ENCODE data around the gene DNAJB11. TPM values are rescaled to one million over a fixed set of nuclear protein-coding genes. Genes with fewer than 3 reads are reported as not detected.

DNAJB11 gene
- total RNA-seq, 2 donors from 2014 or later: 38.9 to 76.5 TPM

DNA sequence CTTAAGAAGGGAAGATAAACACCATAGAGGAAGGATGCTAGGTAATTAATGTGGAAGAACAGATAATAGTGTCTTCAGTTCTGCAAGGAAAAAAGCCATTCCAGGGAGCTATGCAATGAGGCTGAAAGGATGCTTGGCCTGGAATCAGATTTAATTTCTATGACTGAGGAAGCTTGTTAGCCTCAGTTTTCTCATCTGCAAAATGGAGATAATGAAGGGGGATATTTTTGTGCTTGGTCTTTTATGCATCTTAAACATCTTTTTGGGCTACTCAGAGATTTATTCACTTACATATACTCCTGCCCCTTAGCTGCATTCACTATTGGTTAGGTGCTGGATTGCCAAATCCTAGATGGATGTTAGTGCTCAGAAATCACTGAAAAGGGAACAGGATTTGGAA is 16.7 kb downstream of the DNAJB11 start:
- no peak overlapping the region for H3K27ac ChIP-seq
- no peak overlapping the region for H3K4me3 ChIP-seq
- peaks cover 14% of the 10 kb centered on the region for H3K4me1 ChIP-seq
- intact Hi-C loops (cut with DNase I): no loop called here
- TF ChIP-seq, protein P1, sequence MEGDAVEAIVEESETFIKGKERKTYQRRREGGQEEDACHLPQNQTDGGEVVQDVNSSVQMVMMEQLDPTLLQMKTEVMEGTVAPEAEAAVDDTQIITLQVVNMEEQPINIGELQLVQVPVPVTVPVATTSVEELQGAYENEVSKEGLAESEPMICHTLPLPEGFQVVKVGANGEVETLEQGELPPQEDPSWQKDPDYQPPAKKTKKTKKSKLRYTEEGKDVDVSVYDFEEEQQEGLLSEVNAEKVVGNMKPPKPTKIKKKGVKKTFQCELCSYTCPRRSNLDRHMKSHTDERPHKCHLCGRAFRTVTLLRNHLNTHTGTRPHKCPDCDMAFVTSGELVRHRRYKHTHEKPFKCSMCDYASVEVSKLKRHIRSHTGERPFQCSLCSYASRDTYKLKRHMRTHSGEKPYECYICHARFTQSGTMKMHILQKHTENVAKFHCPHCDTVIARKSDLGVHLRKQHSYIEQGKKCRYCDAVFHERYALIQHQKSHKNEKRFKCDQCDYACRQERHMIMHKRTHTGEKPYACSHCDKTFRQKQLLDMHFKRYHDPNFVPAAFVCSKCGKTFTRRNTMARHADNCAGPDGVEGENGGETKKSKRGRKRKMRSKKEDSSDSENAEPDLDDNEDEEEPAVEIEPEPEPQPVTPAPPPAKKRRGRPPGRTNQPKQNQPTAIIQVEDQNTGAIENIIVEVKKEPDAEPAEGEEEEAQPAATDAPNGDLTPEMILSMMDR (IDR thresholded peaks at IDR 0.05): no peak
- no peak for TF ChIP-seq POLR2A (IDR thresholded peaks at IDR 0.05)
- H3K27me3 ChIP-seq: no peaks in the 10 kb centered on the region
- ATAC-seq (no peak), DNase-seq (no peak)
- peaks cover 4 to 13% of the 10 kb centered on the region in 2 donors for H3K36me3 ChIP-seq (replicated peaks in 1 of 2; ENCODE audit: insufficient read depth in 1 of 2, low read depth in 2 of 2)
- no peaks in the 10 kb centered on the region for H3K9me3 ChIP-seq

DNA sequence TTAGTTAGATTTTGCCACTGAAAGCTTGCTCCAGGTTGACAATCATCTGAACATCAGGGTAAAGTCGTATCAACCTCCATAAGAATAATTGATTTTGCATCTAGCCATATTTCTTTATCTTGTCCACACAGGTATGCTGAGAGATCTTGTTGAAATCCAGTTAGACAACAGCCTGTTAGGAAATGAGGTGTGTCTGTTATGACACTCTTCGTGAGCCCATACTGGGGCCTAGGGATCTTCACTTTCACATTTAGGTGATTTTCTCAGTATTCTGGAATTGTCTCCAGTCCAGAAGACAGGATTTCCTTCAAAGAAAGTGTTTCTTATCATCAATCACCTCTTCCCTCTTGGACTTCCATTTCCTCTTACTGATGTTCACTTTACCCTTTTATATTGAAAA is 18.1 kb downstream of the DNAJB11 start:
- peaks cover 4 to 13% of the 10 kb centered on the region in 2 donors for H3K36me3 ChIP-seq (replicated peaks in 1 of 2; ENCODE audit: insufficient read depth in 1 of 2, low read depth in 2 of 2)
- peaks cover 19% of the 10 kb centered on the region for H3K4me1 ChIP-seq
- H3K4me3 ChIP-seq: no peak overlapping the region
- no peak overlapping the region for H3K27ac ChIP-seq
- TF ChIP-seq POLR2A (IDR thresholded peaks at IDR 0.05): no peak
- TF ChIP-seq, protein P1 (IDR thresholded peaks at IDR 0.05): no peak
- H3K9me3 ChIP-seq: no peaks in the 10 kb centered on the region
- ATAC-seq (no peak), DNase-seq (no peak)
- WGBS, 2 donors: 56 to 58% methylated on average over 2 of the region's 2 CpGs
- intact Hi-C loops (cut with DNase I): no loop called here
- no peaks in the 10 kb centered on the region for H3K27me3 ChIP-seq

DNA sequence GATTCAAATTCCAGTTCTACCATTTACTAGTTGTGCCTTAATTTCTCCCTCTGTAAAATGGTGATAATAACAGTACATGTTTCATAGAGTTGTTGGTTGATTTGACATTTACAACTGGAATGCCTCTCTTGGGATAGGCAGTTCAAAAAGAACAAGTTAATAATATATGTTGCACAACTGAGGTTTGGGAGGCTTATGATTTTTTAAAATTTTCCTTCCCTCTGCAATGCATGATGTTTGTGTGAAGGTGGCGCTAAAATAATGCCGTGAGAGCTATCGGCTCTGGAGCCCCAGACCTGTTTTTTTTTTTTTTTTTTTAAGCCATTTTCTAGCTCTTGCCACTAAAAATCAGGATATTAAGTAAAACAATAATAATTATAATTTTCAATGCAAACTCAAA is 18.6 kb downstream of the DNAJB11 start:
- DNase-seq: no peak
- Histone ChIP-seq H3K4me1 (peaks cover 22% of the 10 kb centered on the region), H3K27ac (peak overlapping the region in 1 of 4 donors; percentile 59), H3K27me3 (no peaks in the 10 kb centered on the region), H3K36me3 (replicated peaks in 1 of 2; ENCODE audit: insufficient read depth in 1 of 2, low read depth in 2 of 2) (peaks cover 1 to 10% of the 10 kb centered on the region in 2 donors), H3K4me3 (no peak overlapping the region), H3K9me3 (no peaks in the 10 kb centered on the region)
- peak; percentile 43 for ATAC-seq
- TF ChIP-seq, protein P1 (IDR thresholded peaks at IDR 0.05): peak; percentile 11 to 60 (median 33)
- no peak for TF ChIP-seq POLR2A (IDR thresholded peaks at IDR 0.05)
- intact Hi-C loops (cut with DNase I): no loop called here
- WGBS, 2 donors: 23 to 26% methylated on average over 3 of the region's 3 CpGs

DNA sequence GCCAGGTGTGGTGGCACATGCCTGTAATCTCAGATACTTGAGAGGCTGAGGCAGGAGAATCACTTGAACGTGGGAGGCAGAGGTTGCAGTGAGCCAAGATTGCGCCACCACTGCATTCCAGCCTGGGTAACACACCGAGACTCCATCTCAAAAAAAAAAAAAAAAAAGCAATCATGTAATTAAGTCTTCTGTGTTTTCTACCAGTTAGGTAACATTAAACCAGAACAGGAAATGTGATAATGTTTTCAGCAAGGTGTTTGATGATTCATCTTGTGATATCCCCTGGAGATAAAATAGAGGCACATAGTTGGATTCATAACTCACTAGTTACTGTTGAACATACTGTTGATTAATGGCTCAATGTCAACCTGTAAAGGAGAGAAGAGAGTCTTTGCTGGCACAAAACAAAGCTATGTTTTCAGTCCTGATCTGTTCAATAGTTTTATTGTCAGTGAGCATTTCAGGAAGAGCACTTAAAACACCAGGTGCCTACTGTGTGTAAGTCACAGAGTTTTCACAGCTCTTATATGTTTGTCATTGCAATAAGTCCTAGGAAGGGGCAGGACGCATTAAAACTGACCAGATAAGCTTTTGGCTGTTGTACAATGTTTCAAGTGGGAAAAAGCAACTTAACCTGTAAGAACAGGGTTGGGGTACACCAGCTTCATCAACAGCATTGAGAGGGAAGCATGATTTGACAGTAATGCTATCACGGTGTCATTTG is 19.5 kb downstream of the DNAJB11 start:
- DNase-seq (peak; percentile 43 to 65 (median 50)), ATAC-seq (peak; percentile 83)

More for the DNA sequence above, 19.5 kb downstream of the DNAJB11 start:
- Histone ChIP-seq H3K27ac (peak overlapping the region in 2 of 4 donors; percentile 59 to 62), H3K4me1 (peaks cover 31% of the 10 kb centered on the region), H3K36me3 (replicated peaks in 1 of 2; ENCODE audit: insufficient read depth in 1 of 2, low read depth in 2 of 2) (peaks cover 0 to 6% of the 10 kb centered on the region in 2 donors), H3K9me3 (no peaks in the 10 kb centered on the region), H3K4me3 (no peak overlapping the region), H3K27me3 (no peaks in the 10 kb centered on the region)
- WGBS, 2 donors: 32 to 44% methylated on average over 5 of the region's 5 CpGs
- TF ChIP-seq, protein P1 (IDR thresholded peaks at IDR 0.05): no peak
- no peak for TF ChIP-seq POLR2A (IDR thresholded peaks at IDR 0.05)
- intact Hi-C loops (cut with DNase I): no loop called here

Data from body of pancreas (tissue), 4 donors.